Astrocyte of the cerebellum (primary cell): ENCODE data around the gene DOCK4.

ENCODE experiments used
- DNase-seq: peaks from one replicate; pipeline ENCODE4 v3.0.0-alpha.2; 2011; ENCODE audit warnings: low read depth
- H3K4me3 ChIP-seq: 2 replicates; pipeline ENCODE4 v1.5.1; 2011; ENCODE audit warnings: mild to moderate bottlenecking, low read depth, low read length, moderate library complexity
- CTCF ChIP-seq: IDR thresholded peaks from 2 replicates; pipeline ENCODE4 v1.5.1; 2012; ENCODE audit warnings: low read length, low read depth, moderate library complexity, mild to moderate bottlenecking; ENCODE audit errors: missing control alignments
- in situ Hi-C: cut with HindIII; loops from 2 replicates; pipeline ENCODE4 v1.10.0; 2017; ENCODE audit warnings: low sequenced_read_pairs

Gene DOCK4

GRCh38 chr7:111788286-111789047 is 417.7 kb downstream of the DOCK4 start:
- H3K4me3 ChIP-seq: no peak overlapping the region
- no peak for DNase-seq
- no peak for TF ChIP-seq CTCF
- in situ Hi-C loops: no loop called here

GRCh38 chr7:111787741-111788140 is 418.5 kb downstream of the DOCK4 start:
- no peak overlapping the region for H3K4me3 ChIP-seq
- no peak for DNase-seq
- in situ Hi-C loops: no loop called here
- TF ChIP-seq CTCF: no peak

GRCh38 chr7:111787099-111787498 is 419.1 kb downstream of the DOCK4 start:
- DNase-seq: no peak
- H3K4me3 ChIP-seq: no peak overlapping the region
- no peak for TF ChIP-seq CTCF
- in situ Hi-C loops: no loop called here

DNA sequence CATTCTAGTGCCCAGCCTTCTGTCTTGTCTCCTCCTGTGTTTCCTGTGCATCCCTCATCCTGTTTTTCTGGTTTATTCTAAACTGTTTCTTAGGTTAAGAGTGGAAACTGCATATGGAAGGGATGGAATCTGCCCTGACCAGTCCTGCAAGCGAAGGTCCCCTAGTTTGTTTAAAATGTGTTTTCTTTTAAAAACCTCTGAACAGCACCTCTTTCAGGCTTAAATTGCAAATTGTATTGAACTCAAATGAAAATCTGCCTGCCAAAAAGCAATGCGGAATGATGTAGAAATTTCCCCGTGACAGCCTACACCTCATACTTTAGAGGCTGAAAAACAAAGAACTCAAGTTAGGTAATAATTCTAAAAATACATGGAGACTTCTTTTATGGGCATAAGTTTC is 421.1 kb downstream of the DOCK4 start:
- in situ Hi-C loops: no loop called here
- no peak for TF ChIP-seq CTCF
- no peak for DNase-seq
- no peak overlapping the region for H3K4me3 ChIP-seq

- TF ChIP-seq CTCF: no peak
- in situ Hi-C loops: no loop called here
- no peak for DNase-seq
- no peak overlapping the region for H3K4me3 ChIP-seq
Observed at GRCh38 chr7:111784296-111784695, 421.9 kb downstream of the DOCK4 start.

DNA sequence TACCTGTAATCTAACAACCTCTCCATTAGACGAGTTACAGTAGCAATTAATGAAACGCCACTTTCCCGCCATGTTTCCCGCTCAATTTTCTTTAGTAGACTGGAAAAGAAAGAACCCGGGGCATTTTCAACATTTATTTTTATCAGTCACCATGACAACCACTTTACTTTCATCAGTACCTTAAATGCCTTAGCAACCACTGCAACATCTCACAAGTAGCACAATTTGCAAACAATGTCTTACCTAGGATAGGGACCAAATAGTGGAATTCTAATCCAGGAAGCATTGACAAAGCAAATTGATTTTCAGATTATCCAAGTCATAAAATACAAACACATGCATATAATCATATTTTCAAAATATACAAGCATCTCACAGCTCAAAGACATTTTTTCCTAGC is 422.3 kb downstream of the DOCK4 start:
- in situ Hi-C loops: no loop called here
- no peak overlapping the region for H3K4me3 ChIP-seq
- DNase-seq: no peak
- no peak for TF ChIP-seq CTCF
